ENCODE data around the gene AK5.

DNA sequence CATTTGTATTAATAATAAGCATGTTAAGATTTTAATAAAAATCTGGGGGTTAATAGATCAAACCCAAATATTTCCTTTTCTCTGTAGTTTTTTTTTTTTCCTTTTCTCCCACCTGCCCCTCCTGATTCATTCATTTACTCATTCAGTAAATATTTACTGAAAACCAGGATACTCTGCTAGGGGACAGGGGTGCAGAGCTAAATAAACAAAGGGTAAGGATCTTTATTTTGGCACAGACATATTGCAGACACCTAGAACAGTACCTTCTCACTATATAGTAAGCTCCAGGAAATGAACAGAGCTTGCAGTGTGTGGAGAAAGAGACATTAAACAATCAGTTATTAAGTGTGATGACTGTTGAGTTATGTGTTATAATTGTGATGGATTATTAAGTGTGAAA lies 60.9 kb downstream of the AK5 start:
- TF ChIP-seq, protein P1, sequence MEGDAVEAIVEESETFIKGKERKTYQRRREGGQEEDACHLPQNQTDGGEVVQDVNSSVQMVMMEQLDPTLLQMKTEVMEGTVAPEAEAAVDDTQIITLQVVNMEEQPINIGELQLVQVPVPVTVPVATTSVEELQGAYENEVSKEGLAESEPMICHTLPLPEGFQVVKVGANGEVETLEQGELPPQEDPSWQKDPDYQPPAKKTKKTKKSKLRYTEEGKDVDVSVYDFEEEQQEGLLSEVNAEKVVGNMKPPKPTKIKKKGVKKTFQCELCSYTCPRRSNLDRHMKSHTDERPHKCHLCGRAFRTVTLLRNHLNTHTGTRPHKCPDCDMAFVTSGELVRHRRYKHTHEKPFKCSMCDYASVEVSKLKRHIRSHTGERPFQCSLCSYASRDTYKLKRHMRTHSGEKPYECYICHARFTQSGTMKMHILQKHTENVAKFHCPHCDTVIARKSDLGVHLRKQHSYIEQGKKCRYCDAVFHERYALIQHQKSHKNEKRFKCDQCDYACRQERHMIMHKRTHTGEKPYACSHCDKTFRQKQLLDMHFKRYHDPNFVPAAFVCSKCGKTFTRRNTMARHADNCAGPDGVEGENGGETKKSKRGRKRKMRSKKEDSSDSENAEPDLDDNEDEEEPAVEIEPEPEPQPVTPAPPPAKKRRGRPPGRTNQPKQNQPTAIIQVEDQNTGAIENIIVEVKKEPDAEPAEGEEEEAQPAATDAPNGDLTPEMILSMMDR (IDR thresholded peaks at IDR 0.05): no peak
- TF ChIP-seq POLR2A (IDR thresholded peaks at IDR 0.05) (no peak), EP300 (IDR thresholded peaks at IDR 0.05; ENCODE audit: low read depth) (no peak), POLR2AphosphoS5 (IDR thresholded peaks at IDR 0.05) (no peak)

All from transverse colon (tissue), 4 donors.